Renal pelvis (tissue), 4 donors: ENCODE data around the gene SPEG. TPM values are rescaled to one million over a fixed set of nuclear protein-coding genes. Genes with fewer than 3 reads are reported as not detected.

Experiments used
- DNase-seq: peaks from one replicate; pipeline ENCODE4 v3.0.0-alpha.2; 2013
- polyA plus RNA-seq, 3 donors: library from polyadenylated mRNA; unstranded; fragments of 120-200 nt; gene quantifications; one replicate each; pipeline ENCODE4 v1.2.1, GENCODE V29; 2013; ENCODE audit not compliant: insufficient read length in 3 of 3

Gene SPEG
- polyA plus RNA-seq, 3 donors: 13.1 to 16.9 (median 13.5) TPM

GRCh38 chr2:219545295-219545942, 110.8 kb downstream of the SPEG start:
- DNase-seq: no peak

GRCh38 chr2:219545943-219546352, 111.3 kb downstream of the SPEG start:
- no peak for DNase-seq

- no peak for DNase-seq
These were observed 113.0 kb downstream of the SPEG start for GRCh38 chr2:219547621-219548020.

Other genes with a start within 250 kb of the SPEG start
- gene ZFAND2B, start 228.1 kb upstream of the SPEG start, polyA plus RNA-seq: 10 to 100 TPM; 40.9 to 51.8 (median 49.4) TPM
- 10 to 100 TPM; 37.9 to 47.3 (median 44.8) TPM for gene ABCB6, start 215.9 kb upstream of the SPEG start, polyA plus RNA-seq
- gene ATG9A, start 205.2 kb upstream of the SPEG start, polyA plus RNA-seq: 10 to 100 TPM; 45.2 to 48.4 (median 46.3) TPM
- 10 to 100 TPM; 51.3 to 84.1 (median 72.8) TPM for gene ANKZF1, start 205.0 kb upstream of the SPEG start, polyA plus RNA-seq
- 10 to 100 TPM; 17.4 to 28.5 (median 27.1) TPM for gene GLB1L, start 189.4 kb upstream of the SPEG start, polyA plus RNA-seq
- 10 to 100 TPM; 38.9 to 40.4 (median 39.9) TPM for gene STK16, start 189.4 kb upstream of the SPEG start, polyA plus RNA-seq
- gene TUBA4B, start 181.6 kb upstream of the SPEG start, polyA plus RNA-seq: 1 to 10 TPM in 1 of 3 donors, under 1 TPM in 2; 0.89 to 1.1 (median 0.91) TPM
- gene TUBA4A, start 180.9 kb upstream of the SPEG start, polyA plus RNA-seq: 10 to 100 TPM; 32.9 to 40.0 (median 33.1) TPM
- gene DNAJB2, start 155.5 kb upstream of the SPEG start, polyA plus RNA-seq: 10 to 100 TPM; 75.7 to 85.1 (median 79.1) TPM
- under 1 TPM; 0.16 to 0.27 (median 0.17) TPM for gene PTPRN, start 125.4 kb upstream of the SPEG start, polyA plus RNA-seq
- gene RESP18, start 102.1 kb upstream of the SPEG start, polyA plus RNA-seq: not detected
- 10 to 100 TPM; 64.4 to 91.2 (median 66.4) TPM for gene DNPEP, start 46.9 kb upstream of the SPEG start, polyA plus RNA-seq
- gene DES, start 16.5 kb upstream of the SPEG start, polyA plus RNA-seq: 1 to 10 TPM; 5.5 to 8.2 (median 6.0) TPM
- gene GMPPA, start 64.0 kb downstream of the SPEG start, polyA plus RNA-seq: 10 to 100 TPM; 35.6 to 40.0 (median 39.0) TPM
- gene ASIC4, start 79.6 kb downstream of the SPEG start, polyA plus RNA-seq: under 1 TPM; 0.12 to 0.21 (median 0.18) TPM
- 10 to 100 TPM; 29.3 to 45.3 (median 34.6) TPM for gene CHPF, start 109.0 kb downstream of the SPEG start, polyA plus RNA-seq
- gene TMEM198, start 109.2 kb downstream of the SPEG start, polyA plus RNA-seq: 1 to 10 TPM; 3.1 to 4.1 (median 3.8) TPM
- 100 to 1,000 TPM; 150 to 189 (median 179) TPM for gene OBSL1, start 136.7 kb downstream of the SPEG start, polyA plus RNA-seq
- gene INHA, start 137.5 kb downstream of the SPEG start, polyA plus RNA-seq: 1 to 10 TPM in 2 of 3 donors, under 1 TPM in 1; 0.87 to 3.1 (median 2.9) TPM
- 10 to 100 TPM; 23.9 to 33.0 (median 32.8) TPM for gene STK11IP, start 163.0 kb downstream of the SPEG start, polyA plus RNA-seq
- 10 to 100 TPM in 1 of 3 donors, 1 to 10 TPM in 2; 9.5 to 13.5 (median 9.7) TPM for gene SLC4A3, start 192.8 kb downstream of the SPEG start, polyA plus RNA-seq